GM12801 (cell line): Measurements from ENCODE around the gene SORBS2.

Experiments used
- TF ChIP-seq, protein P1 (sequence below): IDR thresholded peaks from one replicate; pipeline ENCODE4 v1.5.1; 2011; ENCODE audit warnings: control low read depth; ENCODE audit not compliant: insufficient read length; ENCODE audit errors: extremely low read depth

Gene SORBS2

DNA sequence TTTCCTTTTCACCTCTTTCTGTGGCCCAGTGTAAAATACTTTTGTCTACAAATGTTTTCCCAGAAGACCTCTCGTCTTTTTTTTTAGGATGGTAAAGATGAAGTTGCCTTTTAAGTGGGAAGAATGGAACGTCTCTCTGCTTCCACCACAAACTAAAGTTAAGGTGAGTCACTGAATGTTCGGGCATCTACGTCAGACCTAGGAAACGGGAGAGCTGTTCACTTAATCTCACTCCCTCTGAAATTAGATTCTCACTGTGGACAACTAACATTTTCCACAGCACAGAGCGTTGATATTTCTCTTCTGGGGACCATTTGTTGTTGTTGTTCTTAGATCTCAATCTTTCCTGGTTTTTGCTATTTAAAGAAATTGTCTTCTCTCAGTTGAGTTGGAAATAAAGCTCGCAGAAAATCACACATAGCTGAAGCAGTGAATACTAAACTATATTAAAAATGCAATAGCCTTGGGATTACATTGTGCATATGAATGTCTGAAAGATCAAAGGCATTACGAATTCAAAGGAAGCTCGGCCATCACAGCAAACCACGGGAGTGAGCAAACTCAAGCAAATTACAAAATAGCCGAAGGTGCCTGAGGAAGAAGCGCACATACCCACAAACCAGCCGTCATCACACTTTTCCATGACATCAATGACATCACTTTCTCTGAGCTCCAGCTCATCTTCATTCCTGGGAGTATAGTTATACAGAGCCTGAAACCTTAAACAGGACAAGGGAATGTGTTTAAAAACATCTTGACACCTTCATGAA, 222.7 kb downstream of the SORBS2 start:
- TF ChIP-seq, protein P1, sequence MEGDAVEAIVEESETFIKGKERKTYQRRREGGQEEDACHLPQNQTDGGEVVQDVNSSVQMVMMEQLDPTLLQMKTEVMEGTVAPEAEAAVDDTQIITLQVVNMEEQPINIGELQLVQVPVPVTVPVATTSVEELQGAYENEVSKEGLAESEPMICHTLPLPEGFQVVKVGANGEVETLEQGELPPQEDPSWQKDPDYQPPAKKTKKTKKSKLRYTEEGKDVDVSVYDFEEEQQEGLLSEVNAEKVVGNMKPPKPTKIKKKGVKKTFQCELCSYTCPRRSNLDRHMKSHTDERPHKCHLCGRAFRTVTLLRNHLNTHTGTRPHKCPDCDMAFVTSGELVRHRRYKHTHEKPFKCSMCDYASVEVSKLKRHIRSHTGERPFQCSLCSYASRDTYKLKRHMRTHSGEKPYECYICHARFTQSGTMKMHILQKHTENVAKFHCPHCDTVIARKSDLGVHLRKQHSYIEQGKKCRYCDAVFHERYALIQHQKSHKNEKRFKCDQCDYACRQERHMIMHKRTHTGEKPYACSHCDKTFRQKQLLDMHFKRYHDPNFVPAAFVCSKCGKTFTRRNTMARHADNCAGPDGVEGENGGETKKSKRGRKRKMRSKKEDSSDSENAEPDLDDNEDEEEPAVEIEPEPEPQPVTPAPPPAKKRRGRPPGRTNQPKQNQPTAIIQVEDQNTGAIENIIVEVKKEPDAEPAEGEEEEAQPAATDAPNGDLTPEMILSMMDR = no peak

DNA sequence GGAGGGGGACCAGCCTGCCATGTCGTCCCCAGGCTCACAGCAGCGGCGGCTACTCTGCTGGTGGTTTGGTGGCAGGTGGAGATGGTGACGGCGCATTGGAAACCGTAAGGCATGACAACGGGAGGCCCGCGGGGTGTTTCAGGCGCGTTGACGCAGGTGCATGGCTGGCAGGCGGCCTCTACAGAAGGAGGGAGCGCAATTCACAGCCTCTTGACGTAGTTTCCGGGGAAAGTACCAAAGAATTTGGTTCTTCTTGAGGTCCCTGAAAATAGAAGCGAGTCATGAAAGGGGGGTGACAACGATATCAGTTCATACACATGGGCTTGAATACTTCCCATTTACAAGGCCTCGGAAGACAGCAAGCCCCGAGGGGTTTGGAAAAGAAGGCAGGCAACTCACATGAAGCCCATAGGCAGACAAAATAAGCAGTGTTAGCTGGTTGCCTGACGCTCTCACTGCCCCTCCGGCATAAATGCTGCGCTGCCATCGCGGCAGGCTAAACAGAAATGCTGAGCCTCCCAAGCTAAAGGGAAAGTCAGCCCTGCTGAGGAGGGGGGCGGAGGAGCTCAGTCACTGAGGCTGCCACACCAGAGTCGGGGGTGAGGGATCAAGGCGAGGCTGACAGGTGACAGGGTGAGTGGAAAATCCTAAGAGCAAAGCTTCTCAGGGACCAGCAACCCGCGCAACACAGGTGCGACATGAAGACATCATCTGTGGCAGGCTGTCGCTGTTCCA, 224.4 kb downstream of the SORBS2 start:
- TF ChIP-seq, protein P1 = no peak

DNA sequence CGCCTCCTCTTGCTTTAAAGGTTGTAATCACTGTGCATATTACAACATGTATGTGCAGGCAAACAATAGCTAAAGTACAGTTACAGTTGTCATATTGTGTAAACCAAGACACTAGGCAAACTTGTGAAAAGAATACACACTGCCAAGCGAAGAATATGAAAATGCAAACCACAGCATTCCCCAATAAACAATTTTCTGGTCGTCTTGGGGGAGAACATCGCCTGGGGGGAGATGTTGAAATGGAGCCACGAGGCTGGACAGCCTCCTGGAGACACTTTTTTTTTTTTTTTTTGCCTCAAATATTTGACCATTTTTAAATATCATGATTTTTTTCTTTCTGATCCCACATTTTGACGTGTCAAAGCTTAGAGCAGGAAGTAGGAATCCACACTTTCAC, 225.0 kb downstream of the SORBS2 start:
- TF ChIP-seq, protein P1 = no peak

DNA sequence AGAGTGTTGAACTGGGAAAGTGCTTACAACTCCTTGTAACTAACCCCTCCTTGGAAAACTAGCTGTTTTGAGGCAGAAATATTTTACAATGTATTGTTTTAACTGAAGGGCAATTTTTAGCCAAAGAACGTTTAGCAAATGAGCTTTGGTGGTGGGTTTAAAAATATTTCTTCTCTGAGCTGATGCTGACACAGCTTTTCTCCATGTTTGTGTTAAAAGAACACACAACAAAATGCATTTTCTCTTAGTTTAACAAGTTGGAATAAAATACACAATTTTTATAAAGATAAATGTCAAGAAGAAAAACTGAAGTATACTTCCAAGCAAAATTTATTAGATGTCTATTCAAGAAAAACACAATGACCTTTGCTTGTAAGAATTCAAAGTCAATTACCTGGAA, 226.8 kb downstream of the SORBS2 start:
- TF ChIP-seq, protein P1 = no peak

DNA sequence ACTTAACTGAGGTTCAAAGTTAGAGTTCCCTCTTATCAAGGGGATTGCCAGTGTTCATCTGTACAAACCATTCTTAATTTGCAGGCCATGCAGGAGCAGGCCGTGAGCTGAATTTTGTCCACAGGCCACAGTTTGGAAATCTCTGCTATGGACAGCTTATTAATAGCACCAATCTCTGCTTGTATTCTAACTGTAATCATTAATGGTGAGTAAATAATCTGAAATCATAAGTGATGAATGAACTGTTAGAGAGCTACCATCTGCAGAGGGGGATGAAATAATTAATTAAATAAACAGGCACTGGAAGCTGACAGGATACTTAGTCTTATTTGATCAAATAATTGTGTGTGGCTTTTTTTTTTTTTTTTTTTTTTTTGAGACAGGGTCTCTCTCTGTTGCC, 228.2 kb downstream of the SORBS2 start:
- TF ChIP-seq, protein P1 = no peak

DNA sequence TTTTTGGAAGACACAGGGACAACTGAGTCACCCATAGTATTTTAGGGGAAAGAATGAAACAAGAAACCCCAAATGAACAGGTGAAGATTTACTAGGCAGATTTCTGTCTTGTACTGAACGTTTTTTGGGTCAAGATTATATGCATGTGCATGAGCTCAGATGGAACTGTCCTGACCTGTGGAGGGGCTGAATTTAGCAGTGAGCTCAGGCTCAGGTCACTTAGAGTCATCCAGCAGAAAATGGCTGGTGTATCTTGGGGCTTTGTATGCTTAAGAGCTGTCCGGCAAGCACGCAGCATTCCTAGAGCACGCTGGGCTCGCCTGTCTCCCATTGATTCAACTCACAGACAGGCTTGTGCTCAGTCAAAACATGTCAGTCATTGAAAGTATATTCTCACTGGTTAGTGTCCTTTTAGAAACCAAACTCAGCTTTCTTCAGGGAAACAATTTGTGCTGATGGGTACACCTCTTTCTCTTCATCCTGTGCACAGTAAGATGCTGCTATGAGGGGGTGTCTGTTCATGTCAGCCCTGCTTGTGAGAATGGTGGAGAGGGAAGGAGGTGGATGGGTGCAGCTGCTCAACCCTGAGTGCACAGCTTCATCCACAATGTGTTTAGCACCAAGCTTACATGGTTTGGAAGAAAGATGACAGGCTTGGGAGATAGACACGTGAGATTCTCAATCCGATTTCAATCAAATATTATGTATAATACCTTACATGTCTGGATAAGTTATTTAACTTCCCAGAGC, 229.2 kb downstream of the SORBS2 start:
- TF ChIP-seq, protein P1 = no peak

DNA sequence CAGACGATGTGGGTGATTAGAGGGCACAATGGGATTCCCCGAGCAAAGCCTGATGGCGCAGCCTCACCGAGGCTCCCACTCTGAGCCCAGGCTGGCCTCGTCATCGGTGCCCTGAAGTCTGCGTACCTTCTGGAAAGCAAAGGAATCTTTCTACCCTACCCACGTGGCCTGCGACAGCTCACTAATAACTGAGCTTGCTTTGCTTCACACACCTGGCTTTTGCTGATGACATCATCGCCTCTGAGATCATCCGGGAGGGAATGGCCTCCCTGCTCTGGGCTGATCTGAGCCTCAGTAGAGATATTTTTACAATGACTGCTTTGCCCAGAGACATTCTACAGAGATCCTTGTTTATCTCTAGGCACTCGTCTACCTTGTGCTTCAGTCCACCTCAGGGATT, 231.3 kb downstream of the SORBS2 start:
- TF ChIP-seq, protein P1 = no peak
